22Rv1 (cell line): ENCODE data around the gene LRRC27.

Experiments used
- H3K27ac ChIP-seq: fragments of 450-650 bp; 2 replicates; pipeline ENCODE4 v1.5.1; 2017
- ZFX ChIP-seq: fragments of 450-650 bp; IDR thresholded peaks from 2 replicates; pipeline ENCODE4 v1.6.1; 2017; ENCODE audit warnings: antibody characterized with exemption, borderline replicate concordance
- TF ChIP-seq, protein P1 (sequence below): fragments of 450-650 bp; IDR thresholded peaks from 2 replicates; pipeline ENCODE4 v1.5.1; 2017; ENCODE audit warnings: mild to moderate bottlenecking

Gene LRRC27

DNA sequence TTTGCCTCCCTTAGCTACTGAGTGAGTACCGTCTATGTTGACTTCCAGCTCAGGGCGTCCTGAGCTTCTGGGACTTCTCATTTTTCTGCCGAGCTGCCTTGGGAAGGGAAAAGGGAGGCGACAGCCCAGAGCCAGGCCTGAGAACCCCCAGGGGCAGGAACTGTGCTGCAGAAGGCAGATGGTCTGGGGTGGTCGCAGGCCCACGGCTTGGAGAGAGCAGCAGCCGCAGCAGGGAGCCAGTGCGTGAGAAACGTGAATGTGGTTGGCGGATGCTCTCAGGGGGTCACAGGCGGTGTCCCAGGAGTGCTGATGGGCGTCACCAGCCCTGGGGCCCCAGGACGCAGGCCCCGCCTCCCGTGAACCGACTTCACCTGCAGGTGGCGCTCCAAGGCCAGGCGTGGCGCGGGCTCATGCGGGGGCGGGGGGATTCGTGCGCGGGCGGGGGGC is 55.8 kb downstream of the LRRC27 start:
- no peak overlapping the region for H3K27ac ChIP-seq
- TF ChIP-seq, protein P1, sequence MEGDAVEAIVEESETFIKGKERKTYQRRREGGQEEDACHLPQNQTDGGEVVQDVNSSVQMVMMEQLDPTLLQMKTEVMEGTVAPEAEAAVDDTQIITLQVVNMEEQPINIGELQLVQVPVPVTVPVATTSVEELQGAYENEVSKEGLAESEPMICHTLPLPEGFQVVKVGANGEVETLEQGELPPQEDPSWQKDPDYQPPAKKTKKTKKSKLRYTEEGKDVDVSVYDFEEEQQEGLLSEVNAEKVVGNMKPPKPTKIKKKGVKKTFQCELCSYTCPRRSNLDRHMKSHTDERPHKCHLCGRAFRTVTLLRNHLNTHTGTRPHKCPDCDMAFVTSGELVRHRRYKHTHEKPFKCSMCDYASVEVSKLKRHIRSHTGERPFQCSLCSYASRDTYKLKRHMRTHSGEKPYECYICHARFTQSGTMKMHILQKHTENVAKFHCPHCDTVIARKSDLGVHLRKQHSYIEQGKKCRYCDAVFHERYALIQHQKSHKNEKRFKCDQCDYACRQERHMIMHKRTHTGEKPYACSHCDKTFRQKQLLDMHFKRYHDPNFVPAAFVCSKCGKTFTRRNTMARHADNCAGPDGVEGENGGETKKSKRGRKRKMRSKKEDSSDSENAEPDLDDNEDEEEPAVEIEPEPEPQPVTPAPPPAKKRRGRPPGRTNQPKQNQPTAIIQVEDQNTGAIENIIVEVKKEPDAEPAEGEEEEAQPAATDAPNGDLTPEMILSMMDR: peak; percentile 65
- TF ChIP-seq ZFX: no peak

DNA sequence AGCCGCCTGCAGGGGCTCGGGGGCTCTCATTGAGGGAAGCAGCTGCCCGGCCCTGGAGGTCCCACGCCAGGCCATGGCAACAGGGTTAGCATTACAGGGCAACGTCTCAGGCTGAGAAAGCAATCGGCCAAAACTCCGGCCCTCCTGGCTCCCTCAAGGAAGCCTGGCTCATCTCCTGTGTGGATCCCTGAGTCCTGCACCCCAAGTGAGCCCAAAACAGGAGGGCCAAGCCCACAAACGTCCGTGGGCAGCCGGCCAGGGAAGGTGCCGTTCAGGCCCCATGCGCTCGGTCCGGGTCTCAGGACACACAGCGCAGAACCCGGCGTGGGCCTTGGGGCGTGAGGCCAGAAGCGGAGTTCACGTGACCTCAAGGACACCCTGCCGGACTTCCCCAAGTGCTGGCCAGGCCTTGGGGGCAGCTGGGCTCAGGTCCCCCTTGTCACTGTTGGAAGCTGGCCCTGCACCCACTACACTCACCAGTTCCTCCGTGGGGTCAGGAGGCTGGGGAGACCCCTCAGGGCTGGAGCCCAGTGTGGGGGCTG is 57.0 kb downstream of the LRRC27 start:
- no peak for TF ChIP-seq ZFX
- TF ChIP-seq, protein P1: no peak
- H3K27ac ChIP-seq: no peak overlapping the region

DNA sequence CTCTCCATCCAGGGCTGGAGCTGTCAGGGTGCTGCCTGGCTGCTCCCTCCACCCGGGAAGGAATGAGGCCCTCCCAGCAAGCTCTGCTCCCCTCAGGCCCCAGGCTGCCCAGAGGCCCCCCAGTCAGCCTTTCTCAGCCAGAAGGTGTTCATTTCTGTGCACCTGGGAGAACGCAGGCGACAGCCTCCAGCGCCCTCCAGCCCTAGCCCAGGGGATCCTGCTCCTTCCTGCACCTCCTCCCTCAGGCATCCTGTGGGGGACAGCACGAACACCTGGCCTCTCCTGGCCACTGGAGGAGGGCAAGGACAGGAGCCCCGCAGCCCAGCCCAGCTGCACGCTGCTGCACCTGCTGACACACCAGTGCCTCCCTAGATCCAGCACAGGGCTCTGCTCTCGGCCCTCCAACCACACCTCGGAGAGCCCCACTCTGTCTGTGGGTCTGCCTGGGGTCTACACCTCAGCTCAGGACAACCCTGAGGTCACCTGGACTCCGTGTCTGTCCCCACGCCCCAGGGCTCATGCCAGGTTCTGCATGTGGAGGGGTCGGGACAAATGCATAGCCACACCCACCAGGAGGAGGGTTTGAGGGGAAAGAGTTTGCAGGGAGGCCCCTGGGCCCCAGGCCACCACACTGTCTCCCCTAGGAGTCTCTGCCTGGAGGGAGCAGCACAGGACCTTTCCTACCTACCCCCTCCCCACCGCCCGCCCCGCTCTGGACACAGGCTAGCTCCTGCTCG is 57.6 kb downstream of the LRRC27 start:
- no peak overlapping the region for H3K27ac ChIP-seq
- TF ChIP-seq ZFX: no peak
- TF ChIP-seq, protein P1: no peak

DNA sequence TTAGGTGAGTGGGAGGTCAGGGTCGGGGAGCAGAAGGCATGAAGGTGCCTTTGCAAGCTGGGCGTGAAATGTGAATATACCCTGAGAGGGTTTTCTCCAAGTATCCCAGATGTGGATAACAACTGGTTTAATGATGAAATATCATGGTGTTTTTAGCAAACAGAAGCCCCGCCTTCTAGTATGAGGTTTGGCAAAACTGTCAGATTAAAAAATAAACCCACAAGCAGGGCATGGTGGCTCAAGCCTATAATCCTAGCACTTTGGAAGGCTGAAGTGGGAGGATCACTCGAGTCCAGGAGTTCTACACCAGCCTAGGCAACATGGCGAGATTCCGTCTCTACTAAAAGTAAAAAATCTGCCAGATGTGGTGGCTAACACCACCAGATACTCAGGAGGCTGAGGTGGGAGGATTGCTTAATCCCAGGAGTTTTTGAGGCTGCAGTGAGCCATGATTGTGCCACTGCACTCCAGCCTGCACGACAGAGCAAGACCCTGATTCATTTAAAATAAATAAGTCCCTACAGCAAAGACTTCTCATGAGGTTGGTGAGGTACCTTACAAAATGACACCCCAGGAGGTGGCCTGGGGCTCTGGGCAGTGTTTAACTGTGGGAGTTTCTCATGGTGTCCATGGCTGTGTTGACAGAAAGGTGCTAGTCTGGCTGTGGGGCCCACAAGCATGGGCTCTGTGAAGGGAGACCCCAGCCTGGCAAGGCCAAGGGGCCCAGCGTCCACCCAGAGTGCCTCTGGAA is 58.4 kb downstream of the LRRC27 start:
- H3K27ac ChIP-seq: no peak overlapping the region
- TF ChIP-seq ZFX: no peak
- TF ChIP-seq, protein P1: no peak

DNA sequence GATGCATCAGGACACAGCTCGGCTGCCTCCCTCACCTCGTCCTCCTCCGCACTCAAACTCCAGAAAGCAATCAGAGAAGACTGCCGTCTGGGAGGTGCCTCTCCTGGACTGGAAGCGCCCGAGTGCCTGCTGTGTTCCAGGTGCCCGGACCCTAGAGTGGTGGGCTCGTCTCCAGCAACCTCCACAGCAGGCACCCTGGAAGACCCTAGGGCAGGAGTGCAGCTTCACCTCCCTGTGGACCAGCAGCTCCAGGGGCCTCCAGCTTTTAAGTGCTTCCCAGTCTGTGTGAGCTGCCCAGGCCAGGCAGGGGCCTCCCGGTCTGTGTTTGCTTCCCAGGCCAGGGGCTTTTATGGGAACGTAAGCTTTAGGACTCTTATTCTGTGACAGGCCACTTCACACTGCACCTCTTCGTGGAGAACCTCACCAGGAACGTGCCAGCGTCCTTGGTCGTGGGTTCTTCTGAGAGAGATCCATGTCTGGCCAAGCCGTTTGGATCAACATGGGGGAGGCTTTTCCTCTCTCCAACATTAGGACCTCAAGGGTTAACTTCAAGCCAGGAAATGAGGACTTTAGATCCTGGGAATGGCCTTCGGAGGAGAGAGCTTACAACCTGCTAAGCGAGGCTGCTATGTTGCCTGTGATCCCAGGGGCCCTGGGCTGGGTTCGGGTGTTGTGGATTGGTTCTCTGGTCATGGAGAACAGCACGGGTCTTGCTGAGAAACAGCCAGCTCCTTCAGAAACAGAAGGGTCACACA is 59.1 kb downstream of the LRRC27 start:
- TF ChIP-seq ZFX: no peak
- TF ChIP-seq, protein P1: no peak

DNA sequence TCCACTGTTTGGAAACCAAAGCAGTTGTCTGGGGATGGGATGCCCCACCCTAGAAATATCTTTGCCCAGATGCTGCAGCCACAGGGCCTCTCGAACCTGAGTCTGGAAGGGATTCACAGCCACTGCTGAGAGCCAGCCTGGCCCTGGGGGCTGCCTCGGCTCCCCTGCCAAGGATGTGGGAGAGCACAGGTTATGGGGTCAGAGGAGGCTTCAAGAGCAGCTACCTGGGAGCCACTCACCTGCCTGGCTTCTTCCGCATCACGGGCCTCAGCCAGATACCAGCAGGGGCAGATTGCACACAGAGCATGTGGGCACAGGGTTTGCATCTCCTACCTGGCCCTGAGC is 59.7 kb downstream of the LRRC27 start:
- TF ChIP-seq, protein P1: no peak
- TF ChIP-seq ZFX: no peak
- no peak overlapping the region for H3K27ac ChIP-seq

More for the DNA sequence above, 59.1 kb downstream of the LRRC27 start:
- no peak overlapping the region for H3K27ac ChIP-seq
